KOPT-K1 (cell line): ENCODE data around the gene LRRC25.

Source experiments
- H3K27ac ChIP-seq: fragments of 200-600 bp; sonication (generic); 2 replicates; pipeline ENCODE4 v1.5.1; 2016; ENCODE audit warnings: antibody characterized with exemption, mild to moderate bottlenecking, low read depth, low read length; ENCODE audit not compliant: poor library complexity, severe bottlenecking
- H3K36me3 ChIP-seq: fragments of 200-600 bp; sonication (generic); 2 replicates; pipeline ENCODE4 v1.5.1; 2017; ENCODE audit warnings: antibody characterized with exemption, mild to moderate bottlenecking, low read length, moderate library complexity; ENCODE audit not compliant: insufficient read depth
- H3K9me3 ChIP-seq: fragments of 200-600 bp; sonication (generic); 2 replicates; pipeline ENCODE4 v1.5.1; 2017; ENCODE audit warnings: antibody characterized with exemption, low read length, mild to moderate bottlenecking; ENCODE audit not compliant: insufficient read depth, poor library complexity, severe bottlenecking

Gene LRRC25

GRCh38 chr19:18431351-18432197 lies 34.2 kb upstream of the LRRC25 start:
- Histone ChIP-seq H3K36me3 (peaks cover 57% of the 10 kb centered on the region), H3K9me3 (no peaks in the 10 kb centered on the region), H3K27ac (no peak overlapping the region)

- H3K27ac ChIP-seq, result peak overlapping the region; percentile 55
- no peaks in the 10 kb centered on the region for H3K9me3 ChIP-seq
- peaks cover 57% of the 10 kb centered on the region for H3K36me3 ChIP-seq
Observed at GRCh38 chr19:18430417-18431144, 33.2 kb upstream of the LRRC25 start.

GRCh38 chr19:18429717-18430416 lies 32.4 kb upstream of the LRRC25 start:
- Histone ChIP-seq H3K9me3 (no peaks in the 10 kb centered on the region), H3K36me3 (peaks cover 51% of the 10 kb centered on the region), H3K27ac (peak overlapping the region; percentile 55)

GRCh38 chr19:18428787-18429674 lies 31.6 kb upstream of the LRRC25 start:
- H3K27ac ChIP-seq, result peak overlapping the region; percentile 55
- H3K36me3 ChIP-seq, result peaks cover 46% of the 10 kb centered on the region
- H3K9me3 ChIP-seq, result no peaks in the 10 kb centered on the region

GRCh38 chr19:18428173-18428786 lies 30.9 kb upstream of the LRRC25 start:
- no peaks in the 10 kb centered on the region for H3K9me3 ChIP-seq
- peak overlapping the region; percentile 55 for H3K27ac ChIP-seq
- H3K36me3 ChIP-seq, result peaks cover 46% of the 10 kb centered on the region

GRCh38 chr19:18427743-18428113 lies 30.3 kb upstream of the LRRC25 start:
- peaks cover 41% of the 10 kb centered on the region for H3K36me3 ChIP-seq
- no peaks in the 10 kb centered on the region for H3K9me3 ChIP-seq
- no peak overlapping the region for H3K27ac ChIP-seq

- Histone ChIP-seq H3K36me3 (peaks cover 37% of the 10 kb centered on the region), H3K9me3 (no peaks in the 10 kb centered on the region), H3K27ac (no peak overlapping the region)
Observed at GRCh38 chr19:18427080-18427742, 29.8 kb upstream of the LRRC25 start.

GRCh38 chr19:18426416-18426767 lies 29.0 kb upstream of the LRRC25 start:
- no peak overlapping the region for H3K27ac ChIP-seq
- H3K9me3 ChIP-seq, result no peaks in the 10 kb centered on the region
- peaks cover 29% of the 10 kb centered on the region for H3K36me3 ChIP-seq

- H3K27ac ChIP-seq, result no peak overlapping the region
Observed at GRCh38 chr19:18425515-18426415, 28.3 kb upstream of the LRRC25 start.

GRCh38 chr19:18424890-18425514 lies 27.6 kb upstream of the LRRC25 start:
- Histone ChIP-seq H3K9me3 (no peaks in the 10 kb centered on the region), H3K27ac (no peak overlapping the region), H3K36me3 (peaks cover 17% of the 10 kb centered on the region; the same call in 1 of the 2 replicates)

More at GRCh38 chr19:18425515-18426415, 28.3 kb upstream of the LRRC25 start:
- Histone ChIP-seq H3K9me3 (no peaks in the 10 kb centered on the region), H3K36me3 (peaks cover 23% of the 10 kb centered on the region)

- Histone ChIP-seq H3K9me3 (no peaks in the 10 kb centered on the region), H3K27ac (peak overlapping the region; percentile 86), H3K36me3 (peaks cover 17% of the 10 kb centered on the region; the same call in 1 of the 2 replicates)
Observed at GRCh38 chr19:18424122-18424889, 26.9 kb upstream of the LRRC25 start.
